Measurements from ENCODE around the gene TUBGCP2. TPM values are rescaled to one million over a fixed set of nuclear protein-coding genes. Genes with fewer than 3 reads are reported as not detected.
A peak's percentile ranks its signal among the peaks of the same experiment; 100 is the strongest.
"Not testable (repeated sequence)": the region's sequence is repeated elsewhere in the genome, so short reads cannot be mapped to it uniquely, and the experiment has no call there.

TUBGCP2 gene
- polyA plus RNA-seq, 2 donors = 25.5 to 49.3 TPM

DNA sequence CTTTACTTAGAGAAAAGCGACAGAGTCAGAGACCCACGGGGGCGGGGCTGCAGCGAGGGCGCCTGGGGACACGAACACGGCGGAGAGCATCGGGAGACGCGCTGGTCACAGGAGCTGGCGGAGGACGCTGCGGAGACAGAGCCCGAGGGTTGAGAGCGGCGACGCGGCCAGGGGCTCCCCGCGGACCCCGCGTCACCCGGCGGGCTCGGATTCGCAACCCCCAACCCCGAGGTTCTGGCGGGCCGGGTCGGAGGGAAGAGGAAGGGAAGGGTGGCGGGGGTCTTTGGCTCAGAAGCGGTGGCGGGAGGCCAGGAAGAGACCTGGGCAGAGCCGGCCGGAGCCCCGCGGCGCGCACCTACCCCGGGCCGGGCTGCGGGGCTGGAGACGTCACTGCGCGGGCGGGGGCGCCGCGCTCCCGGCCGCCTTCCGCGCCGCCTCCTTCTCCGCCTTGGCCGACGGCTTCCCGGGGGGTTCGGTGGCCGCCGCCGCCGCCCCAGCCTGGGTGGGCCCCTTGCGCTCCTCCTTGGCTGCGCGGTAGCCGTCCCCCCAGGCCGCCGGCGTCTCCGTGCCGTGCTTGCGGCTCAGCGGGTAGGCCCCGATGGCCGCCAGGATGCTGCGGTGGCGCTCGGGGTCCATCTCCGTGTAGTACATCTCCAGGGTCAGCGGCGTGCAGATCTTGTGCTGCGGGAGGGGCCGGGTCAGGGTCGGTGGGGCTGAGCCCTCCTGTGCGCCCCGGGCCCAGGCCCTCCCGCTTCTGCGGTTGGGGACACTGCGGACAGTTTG is 17.0 kb upstream of the TUBGCP2 start:
- peak overlapping the region; percentile 8 to 23 for H3K4me3 ChIP-seq (ENCODE audit: low read depth in 1 of 2, low read length in 2 of 2)
- 1 to 3% methylated on average over 71 to 91 of the region's 91 CpGs for WGBS, 2 donors
- no peaks in the 10 kb centered on the region for H3K9me3 ChIP-seq (ENCODE audit: control insufficient read depth in 2 of 2, insufficient read depth in 1 of 2, low read depth in 1 of 2, low read length in 1 of 2)
- no peak overlapping the region for H3K27ac ChIP-seq (ENCODE audit: low read depth in 2 of 2, low read length in 1 of 2)
- H3K27me3 ChIP-seq (ENCODE audit: control insufficient read depth in 1 of 2, insufficient read depth in 2 of 2, low read length in 2 of 2) = peaks cover 3 to 27% of the 10 kb centered on the region in 2 donors
- no peaks in the 10 kb centered on the region for H3K36me3 ChIP-seq (ENCODE audit: control insufficient read depth in 2 of 2, insufficient read depth in 2 of 2, low read length in 1 of 2)
- H3K4me1 ChIP-seq (ENCODE audit: control insufficient read depth in 2 of 2, insufficient read depth in 2 of 2, low read length in 1 of 2) = peaks cover 6 to 8% of the 10 kb centered on the region in 2 donors

DNA sequence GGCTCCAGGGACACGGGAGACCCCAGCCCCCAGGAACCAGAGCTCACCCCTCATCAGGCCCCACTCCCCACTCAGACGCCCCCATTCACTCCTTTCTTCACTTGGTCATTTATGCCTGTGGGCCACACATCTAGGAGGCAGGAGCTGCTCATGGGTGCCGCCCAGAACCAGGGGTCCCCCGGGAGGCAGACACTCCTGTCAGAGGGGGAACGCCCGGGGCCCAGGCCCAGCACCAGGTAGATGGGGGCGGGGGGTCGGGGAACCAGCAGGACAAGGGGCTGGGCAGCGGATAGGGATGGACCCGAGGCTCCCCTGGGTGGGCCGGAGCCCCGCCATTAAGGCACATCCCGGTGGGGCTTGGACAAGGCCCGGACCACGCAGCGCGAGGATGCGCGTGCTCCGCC is 16.2 kb upstream of the TUBGCP2 start:
- no peak overlapping the region for H3K4me3 ChIP-seq (ENCODE audit: low read depth in 1 of 2, low read length in 2 of 2)
- WGBS, 2 donors = 18% methylated on average over 20 of the region's 20 CpGs

DNA sequence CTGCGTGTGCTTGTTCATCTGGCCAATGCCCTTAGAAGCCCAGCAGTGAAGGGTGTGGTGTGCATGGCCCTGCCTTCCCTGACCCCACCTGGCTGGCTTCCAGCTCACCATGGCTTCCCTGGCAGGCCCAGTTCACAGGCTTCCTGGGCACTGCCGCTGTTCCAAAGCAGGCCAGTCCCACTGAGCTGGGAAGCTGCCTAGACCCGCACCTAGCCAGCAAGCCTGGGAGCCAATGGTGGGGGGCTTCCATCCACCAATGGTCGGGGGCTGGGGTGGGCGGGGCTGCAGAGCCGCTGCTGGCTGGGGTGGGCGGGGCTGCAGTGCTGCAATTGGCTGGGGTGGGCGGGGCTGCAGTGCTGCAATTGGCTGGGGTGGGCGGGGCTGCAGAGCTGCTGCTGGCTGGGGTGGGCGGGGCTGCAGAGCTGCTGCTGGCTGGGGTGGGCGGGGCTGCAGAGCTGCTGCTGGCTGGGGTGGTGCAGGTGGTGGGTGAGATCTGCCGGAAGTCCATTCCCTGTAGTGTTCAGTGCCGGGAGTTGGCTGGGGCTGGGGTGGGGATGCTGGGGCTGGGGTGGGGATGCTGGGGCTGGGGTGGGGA is 15.6 kb upstream of the TUBGCP2 start:
- Histone ChIP-seq H3K4me1 (ENCODE audit: control insufficient read depth in 2 of 2, insufficient read depth in 2 of 2, low read length in 1 of 2) (peaks cover 6 to 10% of the 10 kb centered on the region in 2 donors), H3K27ac (ENCODE audit: low read depth in 2 of 2, low read length in 1 of 2) (no peak overlapping the region), H3K36me3 (ENCODE audit: control insufficient read depth in 2 of 2, insufficient read depth in 2 of 2, low read length in 1 of 2) (no peaks in the 10 kb centered on the region), H3K9me3 (ENCODE audit: control insufficient read depth in 2 of 2, insufficient read depth in 1 of 2, low read depth in 1 of 2, low read length in 1 of 2) (no peaks in the 10 kb centered on the region), H3K4me3 (ENCODE audit: low read depth in 1 of 2, low read length in 2 of 2) (no peak overlapping the region), H3K27me3 (ENCODE audit: control insufficient read depth in 1 of 2, insufficient read depth in 2 of 2, low read length in 2 of 2) (peaks cover 3 to 27% of the 10 kb centered on the region in 2 donors)
- WGBS, 2 donors = 6 to 8% methylated on average over 9 to 13 of the region's 13 CpGs

More for the DNA sequence above, 16.2 kb upstream of the TUBGCP2 start:
- H3K4me1 ChIP-seq (ENCODE audit: control insufficient read depth in 2 of 2, insufficient read depth in 2 of 2, low read length in 1 of 2) = peaks cover 6 to 8% of the 10 kb centered on the region in 2 donors
- H3K27me3 ChIP-seq (ENCODE audit: control insufficient read depth in 1 of 2, insufficient read depth in 2 of 2, low read length in 2 of 2) = peaks cover 3 to 27% of the 10 kb centered on the region in 2 donors
- H3K9me3 ChIP-seq (ENCODE audit: control insufficient read depth in 2 of 2, insufficient read depth in 1 of 2, low read depth in 1 of 2, low read length in 1 of 2) = no peaks in the 10 kb centered on the region
- no peaks in the 10 kb centered on the region for H3K36me3 ChIP-seq (ENCODE audit: control insufficient read depth in 2 of 2, insufficient read depth in 2 of 2, low read length in 1 of 2)
- no peak overlapping the region for H3K27ac ChIP-seq (ENCODE audit: low read depth in 2 of 2, low read length in 1 of 2)

GRCh38 chr10:133322064-133322709 is 13.5 kb upstream of the TUBGCP2 start:
- not testable (repeated sequence) for H3K4me3 ChIP-seq (ENCODE audit: low read depth in 1 of 2, low read length in 2 of 2); H3K27ac ChIP-seq (ENCODE audit: low read depth in 2 of 2, low read length in 1 of 2); H3K36me3 ChIP-seq (ENCODE audit: control insufficient read depth in 2 of 2, insufficient read depth in 2 of 2, low read length in 1 of 2); H3K9me3 ChIP-seq (ENCODE audit: control insufficient read depth in 2 of 2, insufficient read depth in 1 of 2, low read depth in 1 of 2, low read length in 1 of 2)
- peaks cover 6 to 20% of the 10 kb centered on the region in 2 donors for H3K4me1 ChIP-seq (ENCODE audit: control insufficient read depth in 2 of 2, insufficient read depth in 2 of 2, low read length in 1 of 2)
- WGBS, 2 donors = 80% methylated on average over 12 of the region's 14 CpGs
- peaks cover 3 to 24% of the 10 kb centered on the region in 2 donors for H3K27me3 ChIP-seq (ENCODE audit: control insufficient read depth in 1 of 2, insufficient read depth in 2 of 2, low read length in 2 of 2)

DNA sequence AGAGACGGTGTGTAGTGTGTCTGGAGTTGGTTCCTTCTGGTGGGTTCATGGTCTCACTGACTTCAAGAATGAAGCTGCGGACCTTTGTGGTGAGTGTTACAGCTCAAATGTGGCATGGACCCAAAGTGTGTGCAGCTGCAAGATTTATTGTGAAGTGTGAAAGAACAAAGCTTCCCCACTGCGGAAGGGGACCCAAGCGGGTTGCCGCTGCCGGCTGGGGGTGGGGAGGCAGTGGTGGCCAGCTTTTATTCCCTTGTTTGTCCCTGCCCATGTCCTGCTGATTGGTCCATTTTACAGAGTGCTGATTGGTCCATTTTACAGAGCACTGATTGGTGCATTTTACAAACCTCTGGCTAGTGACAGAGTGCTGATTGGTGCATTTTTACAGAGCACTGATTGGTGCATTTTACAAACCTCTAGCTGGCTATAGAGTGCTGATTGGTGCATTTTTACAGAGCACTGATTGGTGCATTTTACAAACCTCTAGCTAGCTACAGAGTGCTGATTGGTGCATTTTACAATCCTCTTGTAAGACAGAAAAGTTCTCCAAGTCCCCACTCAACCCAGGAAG is 12.3 kb upstream of the TUBGCP2 start:
- not testable (repeated sequence) for H3K9me3 ChIP-seq (ENCODE audit: control insufficient read depth in 2 of 2, insufficient read depth in 1 of 2, low read depth in 1 of 2, low read length in 1 of 2); H3K4me3 ChIP-seq (ENCODE audit: low read depth in 1 of 2, low read length in 2 of 2); H3K27ac ChIP-seq (ENCODE audit: low read depth in 2 of 2, low read length in 1 of 2); H3K36me3 ChIP-seq (ENCODE audit: control insufficient read depth in 2 of 2, insufficient read depth in 2 of 2, low read length in 1 of 2)
- H3K27me3 ChIP-seq (ENCODE audit: control insufficient read depth in 1 of 2, insufficient read depth in 2 of 2, low read length in 2 of 2) = peaks cover 0 to 12% of the 10 kb centered on the region in 2 donors
- 93 to 95% methylated on average over 6 of the region's 6 CpGs for WGBS, 2 donors
- H3K4me1 ChIP-seq (ENCODE audit: control insufficient read depth in 2 of 2, insufficient read depth in 2 of 2, low read length in 1 of 2) = peaks cover 0 to 15% of the 10 kb centered on the region in 2 donors

DNA sequence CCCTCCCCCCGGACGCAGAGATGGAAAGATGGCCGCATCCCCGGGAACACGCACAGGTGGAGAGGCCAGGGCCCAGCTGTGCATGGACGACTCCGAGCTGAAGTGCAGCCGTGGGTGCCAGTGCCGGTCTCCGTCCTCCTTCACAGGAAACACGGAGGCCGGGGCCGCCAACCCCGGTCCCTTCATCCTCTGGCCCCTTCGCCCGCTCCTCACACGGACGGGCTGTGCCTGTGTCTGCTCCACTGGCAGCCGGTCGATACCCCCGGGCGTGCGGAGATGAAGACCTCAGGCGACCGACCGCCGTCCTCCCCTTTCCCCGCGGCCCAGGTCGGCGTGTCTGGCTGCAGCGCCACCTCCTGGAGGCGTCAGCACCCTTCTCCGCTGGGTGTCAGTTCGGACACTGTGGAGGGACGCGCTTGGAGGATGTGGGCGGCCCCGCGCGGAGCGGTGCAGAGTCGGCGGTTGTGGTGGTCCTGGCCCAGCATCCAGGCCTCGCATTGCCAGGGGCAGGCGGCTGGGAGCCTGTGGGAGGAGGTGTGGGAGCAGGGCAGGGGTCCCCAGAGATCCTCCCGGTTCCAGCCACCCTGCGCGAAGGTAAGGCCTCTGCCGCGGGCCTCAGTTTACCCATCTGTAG is 9.9 kb upstream of the TUBGCP2 start:
- 9% methylated on average over 49 to 51 of the region's 51 CpGs for WGBS, 2 donors
- peak overlapping the region; percentile 24 to 44 for H3K4me3 ChIP-seq (ENCODE audit: low read depth in 1 of 2, low read length in 2 of 2)
- H3K9me3 ChIP-seq (ENCODE audit: control insufficient read depth in 2 of 2, insufficient read depth in 1 of 2, low read depth in 1 of 2, low read length in 1 of 2) = peaks cover 0 to 3% of the 10 kb centered on the region in 2 donors
- no peaks in the 10 kb centered on the region for H3K36me3 ChIP-seq (ENCODE audit: control insufficient read depth in 2 of 2, insufficient read depth in 2 of 2, low read length in 1 of 2)
- H3K4me1 ChIP-seq (ENCODE audit: control insufficient read depth in 2 of 2, insufficient read depth in 2 of 2, low read length in 1 of 2) = peaks cover 0 to 12% of the 10 kb centered on the region in 2 donors
- H3K27ac ChIP-seq (ENCODE audit: low read depth in 2 of 2, low read length in 1 of 2) = no peak overlapping the region
- H3K27me3 ChIP-seq (ENCODE audit: control insufficient read depth in 1 of 2, insufficient read depth in 2 of 2, low read length in 2 of 2) = peaks cover 0 to 2% of the 10 kb centered on the region in 2 donors

DNA sequence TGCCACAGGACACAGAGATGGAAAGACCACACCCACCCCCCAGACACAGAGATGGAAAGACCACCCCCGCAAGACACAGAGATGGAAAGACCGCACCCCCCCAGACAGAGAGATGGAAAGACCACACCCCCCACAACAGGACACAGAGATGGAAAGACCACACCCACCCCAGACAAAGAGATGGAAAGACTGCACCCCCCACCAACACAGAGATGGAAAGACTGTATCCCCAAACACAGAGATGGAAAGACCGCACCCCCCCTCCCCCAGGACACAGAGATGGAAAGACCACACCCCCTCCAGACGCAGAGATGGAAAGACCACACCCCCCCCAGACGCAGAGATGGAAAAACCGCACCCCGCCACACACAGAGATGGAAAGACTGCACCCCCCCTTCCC is 8.1 kb upstream of the TUBGCP2 start:
- H3K27me3 ChIP-seq (ENCODE audit: control insufficient read depth in 1 of 2, insufficient read depth in 2 of 2, low read length in 2 of 2) = peaks cover 0 to 2% of the 10 kb centered on the region in 2 donors
- peaks cover 0 to 3% of the 10 kb centered on the region in 2 donors for H3K9me3 ChIP-seq (ENCODE audit: control insufficient read depth in 2 of 2, insufficient read depth in 1 of 2, low read depth in 1 of 2, low read length in 1 of 2)
- peaks cover 0 to 12% of the 10 kb centered on the region in 2 donors for H3K4me1 ChIP-seq (ENCODE audit: control insufficient read depth in 2 of 2, insufficient read depth in 2 of 2, low read length in 1 of 2)
- H3K27ac ChIP-seq (ENCODE audit: low read depth in 2 of 2, low read length in 1 of 2) = no peak overlapping the region
- no peak overlapping the region for H3K4me3 ChIP-seq (ENCODE audit: low read depth in 1 of 2, low read length in 2 of 2)
- no peaks in the 10 kb centered on the region for H3K36me3 ChIP-seq (ENCODE audit: control insufficient read depth in 2 of 2, insufficient read depth in 2 of 2, low read length in 1 of 2)
- 83 to 85% methylated on average over 7 of the region's 7 CpGs for WGBS, 2 donors

- peaks cover 0 to 2% of the 10 kb centered on the region in 2 donors for H3K36me3 ChIP-seq (ENCODE audit: control insufficient read depth in 2 of 2, insufficient read depth in 2 of 2, low read length in 1 of 2)
- peaks cover 0 to 12% of the 10 kb centered on the region in 2 donors for H3K4me1 ChIP-seq (ENCODE audit: control insufficient read depth in 2 of 2, insufficient read depth in 2 of 2, low read length in 1 of 2)
- H3K27ac ChIP-seq (ENCODE audit: low read depth in 2 of 2, low read length in 1 of 2) = no peak overlapping the region
- peaks cover 0 to 3% of the 10 kb centered on the region in 2 donors for H3K9me3 ChIP-seq (ENCODE audit: control insufficient read depth in 2 of 2, insufficient read depth in 1 of 2, low read depth in 1 of 2, low read length in 1 of 2)
- no peak overlapping the region for H3K4me3 ChIP-seq (ENCODE audit: low read depth in 1 of 2, low read length in 2 of 2)
- peaks cover 0 to 2% of the 10 kb centered on the region in 2 donors for H3K27me3 ChIP-seq (ENCODE audit: control insufficient read depth in 1 of 2, insufficient read depth in 2 of 2, low read length in 2 of 2)
- 91 to 93% methylated on average over 8 to 9 of the region's 9 CpGs for WGBS, 2 donors
Measured at GRCh38 chr10:133316266-133316665, 7.6 kb upstream of the TUBGCP2 start.

- Histone ChIP-seq H3K4me3 (ENCODE audit: low read depth in 1 of 2, low read length in 2 of 2) (no peak overlapping the region), H3K27me3 (ENCODE audit: control insufficient read depth in 1 of 2, insufficient read depth in 2 of 2, low read length in 2 of 2) (peaks cover 0 to 1% of the 10 kb centered on the region in 2 donors), H3K9me3 (ENCODE audit: control insufficient read depth in 2 of 2, insufficient read depth in 1 of 2, low read depth in 1 of 2, low read length in 1 of 2) (peaks cover 0 to 3% of the 10 kb centered on the region in 2 donors), H3K4me1 (ENCODE audit: control insufficient read depth in 2 of 2, insufficient read depth in 2 of 2, low read length in 1 of 2) (peaks cover 0 to 12% of the 10 kb centered on the region in 2 donors), H3K36me3 (ENCODE audit: control insufficient read depth in 2 of 2, insufficient read depth in 2 of 2, low read length in 1 of 2) (peaks cover 0 to 2% of the 10 kb centered on the region in 2 donors), H3K27ac (ENCODE audit: low read depth in 2 of 2, low read length in 1 of 2) (no peak overlapping the region)
- WGBS, 2 donors = 80 to 86% methylated on average over 5 of the region's 5 CpGs
Measured at GRCh38 chr10:133315847-133316246, 7.2 kb upstream of the TUBGCP2 start.
